22Rv1 (cell line): Measurements from ENCODE around the gene CDIPT.

Experiments
- ZFX ChIP-seq: fragments of 450-650 bp; IDR thresholded peaks from 2 replicates; pipeline ENCODE4 v1.6.1; 2017; ENCODE audit warnings: antibody characterized with exemption, borderline replicate concordance
- TF ChIP-seq, protein P1 (sequence below): fragments of 450-650 bp; IDR thresholded peaks from 2 replicates; pipeline ENCODE4 v1.5.1; 2017; ENCODE audit warnings: mild to moderate bottlenecking

DNA sequence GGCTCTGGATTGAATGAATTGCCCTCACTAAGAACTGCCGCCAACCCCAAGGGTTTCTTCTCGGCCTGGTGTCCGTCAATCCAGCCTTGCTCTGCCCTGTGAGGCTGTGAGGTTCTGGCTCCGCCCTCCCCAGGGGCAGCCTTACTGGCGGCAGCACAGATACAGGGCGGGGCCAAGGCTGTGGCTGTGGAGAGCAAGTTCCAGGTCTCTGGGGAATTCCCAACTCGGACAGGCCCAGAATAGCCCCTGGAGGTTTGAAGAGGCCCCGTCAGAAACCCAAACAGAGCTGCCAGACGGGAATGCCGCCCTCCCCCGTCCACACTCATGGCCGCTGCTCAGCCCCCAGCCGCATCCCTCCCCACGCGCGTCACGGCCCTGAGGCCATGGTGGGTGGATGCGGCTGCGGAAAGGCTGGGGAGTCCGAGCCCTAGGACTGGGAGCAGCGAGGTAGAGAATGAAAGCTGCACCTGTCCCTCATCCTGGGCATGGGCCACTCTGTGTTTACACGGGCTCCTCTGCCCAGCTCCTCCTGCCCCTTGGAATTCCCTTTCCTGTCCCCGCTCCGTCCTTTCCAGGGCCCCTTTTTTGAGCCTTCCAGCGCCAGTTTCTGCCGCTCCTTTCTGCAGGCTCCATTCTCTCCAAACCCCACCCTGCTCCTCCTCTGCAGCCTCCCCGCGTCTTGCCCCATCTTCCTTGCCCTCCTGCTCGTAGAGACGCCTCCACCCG lies 51.7 kb downstream of the CDIPT start:
- TF ChIP-seq, protein P1, sequence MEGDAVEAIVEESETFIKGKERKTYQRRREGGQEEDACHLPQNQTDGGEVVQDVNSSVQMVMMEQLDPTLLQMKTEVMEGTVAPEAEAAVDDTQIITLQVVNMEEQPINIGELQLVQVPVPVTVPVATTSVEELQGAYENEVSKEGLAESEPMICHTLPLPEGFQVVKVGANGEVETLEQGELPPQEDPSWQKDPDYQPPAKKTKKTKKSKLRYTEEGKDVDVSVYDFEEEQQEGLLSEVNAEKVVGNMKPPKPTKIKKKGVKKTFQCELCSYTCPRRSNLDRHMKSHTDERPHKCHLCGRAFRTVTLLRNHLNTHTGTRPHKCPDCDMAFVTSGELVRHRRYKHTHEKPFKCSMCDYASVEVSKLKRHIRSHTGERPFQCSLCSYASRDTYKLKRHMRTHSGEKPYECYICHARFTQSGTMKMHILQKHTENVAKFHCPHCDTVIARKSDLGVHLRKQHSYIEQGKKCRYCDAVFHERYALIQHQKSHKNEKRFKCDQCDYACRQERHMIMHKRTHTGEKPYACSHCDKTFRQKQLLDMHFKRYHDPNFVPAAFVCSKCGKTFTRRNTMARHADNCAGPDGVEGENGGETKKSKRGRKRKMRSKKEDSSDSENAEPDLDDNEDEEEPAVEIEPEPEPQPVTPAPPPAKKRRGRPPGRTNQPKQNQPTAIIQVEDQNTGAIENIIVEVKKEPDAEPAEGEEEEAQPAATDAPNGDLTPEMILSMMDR = no peak
- TF ChIP-seq ZFX = no peak
